Glutamatergic neuron (in vitro differentiated cells): Measurements from ENCODE around the gene CLTCL1. TPM values are rescaled to one million over a fixed set of nuclear protein-coding genes. Genes with fewer than 3 reads are reported as not detected.
A peak's percentile ranks its signal among the peaks of the same experiment; 100 is the strongest.
"Not testable (repeated sequence)": the region's sequence is repeated elsewhere in the genome, so short reads cannot be mapped to it uniquely, and the experiment has no call there.

Source experiments
- DNase-seq: peaks from one replicate; pipeline ENCODE4 v3.0.0; 2022
- H3K27ac Mint-ChIP-seq: one replicate; pipeline ENCODE4 v1.8.0; 2020; ENCODE audit warnings: mild to moderate bottlenecking, mixed read lengths, inconsistent platforms; ENCODE audit not compliant: unreplicated experiment
- H3K27me3 Mint-ChIP-seq: one replicate; pipeline ENCODE4 v1.8.0; 2020; ENCODE audit warnings: mild to moderate bottlenecking, moderate library complexity, mixed read lengths, inconsistent platforms; ENCODE audit not compliant: unreplicated experiment
- H3K36me3 Mint-ChIP-seq: one replicate; pipeline ENCODE4 v1.8.0; 2020; ENCODE audit warnings: mild to moderate bottlenecking, mixed read lengths, inconsistent platforms; ENCODE audit not compliant: unreplicated experiment
- H3K4me1 Mint-ChIP-seq: one replicate; pipeline ENCODE4 v1.8.0; 2020; ENCODE audit warnings: mild to moderate bottlenecking, low read depth, mixed read lengths, inconsistent platforms; ENCODE audit not compliant: unreplicated experiment
- H3K4me3 Mint-ChIP-seq: one replicate; pipeline ENCODE4 v1.8.0; 2020; ENCODE audit warnings: mild to moderate bottlenecking, mixed read lengths, inconsistent platforms; ENCODE audit not compliant: unreplicated experiment
- H3K9me3 Mint-ChIP-seq: one replicate; pipeline ENCODE4 v1.8.0; 2020; ENCODE audit warnings: mild to moderate bottlenecking, moderate library complexity, mixed read lengths, inconsistent platforms; ENCODE audit not compliant: unreplicated experiment
- total RNA-seq: library from RNA; stranded (reverse); fragmentation: NEBNext Ultra II Directional; extraction: Animal tissue kit (Norgen Biotek cat#: 25700); gene quantifications from one replicate; pipeline ENCODE4 v1.2.1, GENCODE V29; 2021; ENCODE audit not compliant: unreplicated experiment
- TF ChIP-seq, protein P1 (sequence below): fragments of 200-600 bp; sonication (generic); IDR thresholded peaks from one replicate; pipeline ENCODE4 v1.5.0; 2021; ENCODE audit not compliant: partially characterized antibody, unreplicated experiment

Gene CLTCL1
- total RNA-seq, 1 donor from 2014 or later, result 11.8 TPM

DNA sequence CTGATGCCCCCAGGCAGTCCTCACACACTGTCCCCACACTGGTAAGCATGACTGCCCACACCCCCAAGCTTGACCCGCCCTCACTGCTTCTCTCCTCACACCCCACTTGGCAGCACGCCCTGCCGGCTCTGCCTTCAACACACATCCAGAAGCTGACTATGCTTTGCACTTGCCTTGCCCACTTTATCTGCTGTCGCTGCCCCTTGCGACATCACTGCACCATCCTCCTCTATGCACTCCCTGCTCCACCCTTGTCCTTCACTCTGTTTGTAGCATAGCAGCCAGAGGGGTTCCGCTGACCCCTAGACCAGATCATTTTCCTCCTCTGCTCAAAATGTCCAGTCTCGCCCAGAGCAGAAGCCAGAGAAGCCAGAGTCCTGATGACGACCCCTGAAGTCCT lies 87.7 kb downstream of the CLTCL1 start:
- Mint-ChIP-seq H3K9me3 (peaks cover 1% of the 10 kb centered on the region), H3K4me3 (no peak overlapping the region), H3K4me1 (no peaks in the 10 kb centered on the region), H3K27ac (no peak overlapping the region), H3K36me3 (peaks cover 9% of the 10 kb centered on the region), H3K27me3 (peaks cover 4% of the 10 kb centered on the region)
- TF ChIP-seq, protein P1, sequence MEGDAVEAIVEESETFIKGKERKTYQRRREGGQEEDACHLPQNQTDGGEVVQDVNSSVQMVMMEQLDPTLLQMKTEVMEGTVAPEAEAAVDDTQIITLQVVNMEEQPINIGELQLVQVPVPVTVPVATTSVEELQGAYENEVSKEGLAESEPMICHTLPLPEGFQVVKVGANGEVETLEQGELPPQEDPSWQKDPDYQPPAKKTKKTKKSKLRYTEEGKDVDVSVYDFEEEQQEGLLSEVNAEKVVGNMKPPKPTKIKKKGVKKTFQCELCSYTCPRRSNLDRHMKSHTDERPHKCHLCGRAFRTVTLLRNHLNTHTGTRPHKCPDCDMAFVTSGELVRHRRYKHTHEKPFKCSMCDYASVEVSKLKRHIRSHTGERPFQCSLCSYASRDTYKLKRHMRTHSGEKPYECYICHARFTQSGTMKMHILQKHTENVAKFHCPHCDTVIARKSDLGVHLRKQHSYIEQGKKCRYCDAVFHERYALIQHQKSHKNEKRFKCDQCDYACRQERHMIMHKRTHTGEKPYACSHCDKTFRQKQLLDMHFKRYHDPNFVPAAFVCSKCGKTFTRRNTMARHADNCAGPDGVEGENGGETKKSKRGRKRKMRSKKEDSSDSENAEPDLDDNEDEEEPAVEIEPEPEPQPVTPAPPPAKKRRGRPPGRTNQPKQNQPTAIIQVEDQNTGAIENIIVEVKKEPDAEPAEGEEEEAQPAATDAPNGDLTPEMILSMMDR, result no peak
- no peak for DNase-seq

DNA sequence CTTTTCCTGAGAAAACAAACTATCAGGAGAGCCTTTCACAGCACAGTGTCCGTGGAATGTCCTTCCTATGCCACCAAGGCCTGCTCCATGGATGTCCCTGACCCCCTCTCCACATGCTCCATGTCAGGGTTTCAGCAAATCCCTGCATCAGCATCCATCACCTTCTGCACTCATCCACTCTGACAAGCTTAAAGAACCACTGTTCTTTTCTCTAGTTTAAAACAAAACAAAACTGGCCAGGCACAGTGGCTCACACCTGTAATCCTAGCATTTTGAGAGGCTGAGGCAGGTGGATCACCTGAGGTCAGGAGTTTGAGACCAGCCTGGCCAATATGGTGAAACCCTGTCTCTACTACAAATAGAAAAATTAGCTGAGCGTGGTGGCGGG lies 88.7 kb downstream of the CLTCL1 start:
- H3K4me1 Mint-ChIP-seq, H3K4me3 Mint-ChIP-seq, H3K36me3 Mint-ChIP-seq, DNase-seq, H3K9me3 Mint-ChIP-seq, H3K27me3 Mint-ChIP-seq: not testable (repeated sequence)
- H3K27ac Mint-ChIP-seq, result peak overlapping the region; percentile 52

DNA sequence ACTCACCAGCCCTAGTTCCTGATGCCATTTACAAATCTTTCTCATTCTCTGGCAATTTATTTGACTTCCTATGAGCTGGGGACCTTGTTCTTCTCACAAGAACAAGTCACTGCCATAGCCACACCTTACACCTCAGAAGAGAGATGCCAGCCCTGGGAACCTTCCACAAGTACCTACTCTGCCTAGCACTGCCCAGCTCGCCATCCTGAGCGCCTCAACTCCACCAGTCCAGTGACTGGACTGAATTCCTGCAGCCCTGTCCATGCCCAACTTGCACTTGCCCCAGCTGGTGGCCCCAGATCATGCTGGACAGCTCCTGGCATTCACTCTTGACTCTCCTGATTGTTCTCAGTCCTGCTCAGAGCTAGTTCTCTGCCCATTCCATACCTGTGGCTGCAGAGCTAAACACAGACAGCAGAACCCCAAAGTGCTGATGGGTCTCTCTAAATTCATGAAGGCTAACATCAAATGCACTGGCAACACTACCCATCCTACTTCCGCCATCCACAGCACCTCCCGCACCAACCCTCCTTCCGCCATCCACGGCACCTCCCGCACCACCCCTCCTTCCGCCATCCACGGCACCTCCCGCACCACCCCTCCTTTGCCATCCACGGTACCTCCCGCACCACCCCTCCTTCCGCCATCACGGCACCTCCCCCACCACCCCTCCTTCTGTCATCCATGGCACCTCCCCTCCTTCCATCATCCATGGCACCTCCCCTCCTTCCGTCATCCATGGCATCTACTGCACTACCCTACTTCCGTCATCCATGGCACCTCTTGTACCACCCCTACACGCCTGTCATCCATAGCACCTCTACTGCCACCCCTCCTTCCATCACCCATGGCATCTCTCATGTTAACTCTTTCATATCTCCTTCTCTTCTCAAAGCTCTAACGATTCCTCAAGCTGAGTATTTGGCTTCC lies 89.4 kb downstream of the CLTCL1 start:
- DNase-seq, result peak; percentile 43
- H3K27ac Mint-ChIP-seq, result peak overlapping the region; percentile 52
- TF ChIP-seq, protein P1, result no peak
- H3K9me3 Mint-ChIP-seq, result peaks cover 6% of the 10 kb centered on the region
- peaks cover 5% of the 10 kb centered on the region for H3K4me1 Mint-ChIP-seq
- H3K27me3 Mint-ChIP-seq, result peaks cover 10% of the 10 kb centered on the region
- peaks cover 9% of the 10 kb centered on the region for H3K36me3 Mint-ChIP-seq
- H3K4me3 Mint-ChIP-seq, result no peak overlapping the region

DNA sequence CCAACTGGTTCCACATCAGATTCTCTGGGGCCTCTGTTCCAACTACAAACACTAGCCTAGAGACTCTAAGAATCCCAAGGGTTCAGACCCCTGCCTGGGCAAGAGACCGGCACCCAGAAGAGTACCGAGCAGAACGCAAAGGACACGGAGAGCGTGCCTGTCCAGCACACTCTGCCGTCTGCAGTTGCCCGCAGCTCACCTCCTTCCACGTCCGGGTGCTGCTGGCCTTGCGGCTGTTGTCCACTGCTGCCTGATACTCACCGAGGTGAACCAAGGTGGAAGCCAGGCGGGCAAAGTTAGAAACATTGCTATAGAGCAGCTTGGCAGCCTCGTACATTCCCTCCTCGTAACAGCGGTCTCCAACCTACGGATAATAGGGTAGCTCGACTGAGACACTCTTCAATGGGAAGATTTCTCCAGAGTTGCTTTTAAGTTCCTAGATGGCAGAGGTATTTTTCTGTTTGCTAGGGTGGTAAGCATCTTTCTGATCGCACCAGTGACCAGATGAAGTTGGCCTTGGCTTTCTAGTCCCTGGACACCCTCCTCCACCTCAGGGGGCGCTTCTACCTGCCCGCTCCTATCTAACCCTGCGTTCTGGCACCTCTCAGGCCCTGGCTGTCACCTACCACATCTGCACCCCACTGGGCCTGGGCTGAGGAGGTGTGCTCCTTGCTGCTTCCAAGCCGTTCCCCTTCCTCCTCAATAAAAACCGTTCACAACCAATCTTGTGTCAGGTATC lies 90.2 kb downstream of the CLTCL1 start:
- Mint-ChIP-seq H3K4me3 (no peak overlapping the region), H3K27me3 (peaks cover 12% of the 10 kb centered on the region), H3K36me3 (peaks cover 9% of the 10 kb centered on the region), H3K9me3 (peaks cover 7% of the 10 kb centered on the region), H3K27ac (no peak overlapping the region), H3K4me1 (peaks cover 9% of the 10 kb centered on the region)
- TF ChIP-seq, protein P1, result no peak
- DNase-seq, result no peak

DNA sequence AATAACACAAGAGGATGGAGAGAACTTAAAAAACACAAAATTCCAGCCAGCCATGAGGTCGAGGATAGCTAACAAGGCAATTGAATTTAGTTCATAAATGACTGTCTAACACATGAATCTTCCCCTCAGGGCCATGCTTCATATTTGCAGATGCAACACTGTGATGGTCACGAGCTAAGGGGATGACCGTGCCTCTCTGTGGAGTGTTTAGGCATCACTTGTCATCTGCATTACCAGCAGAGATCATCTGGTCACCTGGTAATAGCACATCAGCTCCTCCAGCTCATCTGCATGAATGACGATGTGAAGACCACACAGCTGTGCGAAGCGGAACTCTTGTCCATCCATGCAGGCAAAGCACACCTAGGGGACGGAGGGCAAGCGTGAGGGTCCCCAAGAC lies 92.0 kb downstream of the CLTCL1 start:
- H3K36me3 Mint-ChIP-seq, result peaks cover 9% of the 10 kb centered on the region
- H3K4me3 Mint-ChIP-seq, result no peak overlapping the region
- TF ChIP-seq, protein P1, result no peak
- no peak for DNase-seq
- H3K9me3 Mint-ChIP-seq, result peaks cover 9% of the 10 kb centered on the region
- peaks cover 12% of the 10 kb centered on the region for H3K27me3 Mint-ChIP-seq
- H3K4me1 Mint-ChIP-seq, result peaks cover 9% of the 10 kb centered on the region
- no peak overlapping the region for H3K27ac Mint-ChIP-seq
